GM21576 (cell line): ENCODE data around the gene DUSP10.

Source experiments
- ATAC-seq: cut with Tn5 transposase; IDR thresholded peaks from one replicate; pipeline ENCODE4 v1.9.1; 2021; ENCODE audit warnings: mild to moderate bottlenecking, moderate library complexity; ENCODE audit not compliant: unreplicated experiment

Gene DUSP10

GRCh38 chr1:221741703-221742554 lies at the start of gene DUSP10:
Gene DUSP10 (minus strand): TSS chr1:221742089. CDS start chr1:221739744, 2,345 bp downstream.
- ATAC-seq, result peak; percentile 86

- ATAC-seq, result no peak
These were observed 46.6 kb upstream of the DUSP10 start for GRCh38 chr1:221788466-221788865.

- no peak for ATAC-seq
These were observed 44.8 kb upstream of the DUSP10 start for GRCh38 chr1:221786647-221787046.

- ATAC-seq, result peak; percentile 45
These were observed 42.0 kb upstream of the DUSP10 start for GRCh38 chr1:221783936-221784335.

- ATAC-seq, result no peak
These were observed 41.5 kb upstream of the DUSP10 start for GRCh38 chr1:221783437-221783836.

GRCh38 chr1:221782970-221783369 lies 41.1 kb upstream of the DUSP10 start:
- ATAC-seq, result no peak

GRCh38 chr1:221782477-221782876 lies 40.6 kb upstream of the DUSP10 start:
- no peak for ATAC-seq

GRCh38 chr1:221781102-221781755 lies 39.3 kb upstream of the DUSP10 start:
- ATAC-seq, result no peak

GRCh38 chr1:221780175-221780574 lies 38.3 kb upstream of the DUSP10 start:
- ATAC-seq, result no peak

- ATAC-seq, result no peak
These were observed 37.9 kb upstream of the DUSP10 start for GRCh38 chr1:221779771-221780170.

GRCh38 chr1:221778535-221779142 lies 36.8 kb upstream of the DUSP10 start:
- ATAC-seq, result peak; percentile 36

- ATAC-seq, result peak; percentile 13
These were observed 36.2 kb upstream of the DUSP10 start for GRCh38 chr1:221778125-221778524.

GRCh38 chr1:221777431-221778072 lies 35.7 kb upstream of the DUSP10 start:
- peak; percentile 66 for ATAC-seq

- ATAC-seq, result peak; percentile 31
These were observed 34.8 kb upstream of the DUSP10 start for GRCh38 chr1:221776495-221777301.

GRCh38 chr1:221775206-221775605 lies 33.3 kb upstream of the DUSP10 start:
- no peak for ATAC-seq

GRCh38 chr1:221774054-221774842 lies 32.4 kb upstream of the DUSP10 start:
- no peak for ATAC-seq

GRCh38 chr1:221773383-221773782 lies 31.5 kb upstream of the DUSP10 start:
- no peak for ATAC-seq

GRCh38 chr1:221772117-221772516 lies 30.2 kb upstream of the DUSP10 start:
- no peak for ATAC-seq

- no peak for ATAC-seq
These were observed 26.7 kb upstream of the DUSP10 start for GRCh38 chr1:221768444-221769066.
